ENCODE results near the gene MROH2A.

DNA sequence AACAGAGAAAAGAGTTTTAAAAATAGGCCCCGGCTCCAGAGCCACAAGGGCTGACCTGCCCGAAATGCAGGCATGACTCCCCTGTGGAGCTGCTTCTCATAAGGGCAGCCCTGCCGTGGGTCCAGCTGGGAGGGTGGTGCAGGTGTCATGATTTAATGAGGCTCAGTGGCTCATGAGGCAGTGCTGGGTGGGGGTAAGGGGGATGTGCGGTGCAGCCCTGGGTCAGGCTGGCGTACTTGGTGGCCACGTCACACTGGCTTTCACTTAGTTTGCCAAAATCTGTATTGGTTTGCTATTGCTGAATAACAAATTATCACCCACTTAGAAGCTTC lies 42.6 kb downstream of the MROH2A start:
- TF ChIP-seq, protein P1, sequence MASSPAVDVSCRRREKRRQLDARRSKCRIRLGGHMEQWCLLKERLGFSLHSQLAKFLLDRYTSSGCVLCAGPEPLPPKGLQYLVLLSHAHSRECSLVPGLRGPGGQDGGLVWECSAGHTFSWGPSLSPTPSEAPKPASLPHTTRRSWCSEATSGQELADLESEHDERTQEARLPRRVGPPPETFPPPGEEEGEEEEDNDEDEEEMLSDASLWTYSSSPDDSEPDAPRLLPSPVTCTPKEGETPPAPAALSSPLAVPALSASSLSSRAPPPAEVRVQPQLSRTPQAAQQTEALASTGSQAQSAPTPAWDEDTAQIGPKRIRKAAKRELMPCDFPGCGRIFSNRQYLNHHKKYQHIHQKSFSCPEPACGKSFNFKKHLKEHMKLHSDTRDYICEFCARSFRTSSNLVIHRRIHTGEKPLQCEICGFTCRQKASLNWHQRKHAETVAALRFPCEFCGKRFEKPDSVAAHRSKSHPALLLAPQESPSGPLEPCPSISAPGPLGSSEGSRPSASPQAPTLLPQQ (tag by site-specific recombination; IDR thresholded peaks at IDR 0.05): no peak
- no peak for TF ChIP-seq ZNF561 (tag by site-specific recombination; IDR thresholded peaks at IDR 0.05; ENCODE audit: borderline replicate concordance)
- TF ChIP-seq, protein P2, sequence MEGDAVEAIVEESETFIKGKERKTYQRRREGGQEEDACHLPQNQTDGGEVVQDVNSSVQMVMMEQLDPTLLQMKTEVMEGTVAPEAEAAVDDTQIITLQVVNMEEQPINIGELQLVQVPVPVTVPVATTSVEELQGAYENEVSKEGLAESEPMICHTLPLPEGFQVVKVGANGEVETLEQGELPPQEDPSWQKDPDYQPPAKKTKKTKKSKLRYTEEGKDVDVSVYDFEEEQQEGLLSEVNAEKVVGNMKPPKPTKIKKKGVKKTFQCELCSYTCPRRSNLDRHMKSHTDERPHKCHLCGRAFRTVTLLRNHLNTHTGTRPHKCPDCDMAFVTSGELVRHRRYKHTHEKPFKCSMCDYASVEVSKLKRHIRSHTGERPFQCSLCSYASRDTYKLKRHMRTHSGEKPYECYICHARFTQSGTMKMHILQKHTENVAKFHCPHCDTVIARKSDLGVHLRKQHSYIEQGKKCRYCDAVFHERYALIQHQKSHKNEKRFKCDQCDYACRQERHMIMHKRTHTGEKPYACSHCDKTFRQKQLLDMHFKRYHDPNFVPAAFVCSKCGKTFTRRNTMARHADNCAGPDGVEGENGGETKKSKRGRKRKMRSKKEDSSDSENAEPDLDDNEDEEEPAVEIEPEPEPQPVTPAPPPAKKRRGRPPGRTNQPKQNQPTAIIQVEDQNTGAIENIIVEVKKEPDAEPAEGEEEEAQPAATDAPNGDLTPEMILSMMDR (tag by site-specific recombination; IDR thresholded peaks at IDR 0.05): no peak
- no peak for TF ChIP-seq ZNF138 (tag by site-specific recombination; IDR thresholded peaks at IDR 0.05; ENCODE audit: borderline replicate concordance)
- TF ChIP-seq HOXA7 (CRISPR knock-in tag; IDR thresholded peaks at IDR 0.05; ENCODE audit: borderline replicate concordance): no peak
- TF ChIP-seq ZNF19 (tag by site-specific recombination; IDR thresholded peaks at IDR 0.05; ENCODE audit: low read depth): no peak
- no peak for TF ChIP-seq ZNF76 (tag by site-specific recombination; IDR thresholded peaks at IDR 0.05; ENCODE audit: borderline replicate concordance, low read depth)
- TF ChIP-seq OVOL3 (tag by site-specific recombination; IDR thresholded peaks at IDR 0.05): no peak
- no peak for TF ChIP-seq ZBTB20 (tag by site-specific recombination; IDR thresholded peaks at IDR 0.05)
- no peak for TF ChIP-seq ZNF654 (tag by site-specific recombination; IDR thresholded peaks at IDR 0.05; ENCODE audit: low read depth)
- TF ChIP-seq, protein P3, sequence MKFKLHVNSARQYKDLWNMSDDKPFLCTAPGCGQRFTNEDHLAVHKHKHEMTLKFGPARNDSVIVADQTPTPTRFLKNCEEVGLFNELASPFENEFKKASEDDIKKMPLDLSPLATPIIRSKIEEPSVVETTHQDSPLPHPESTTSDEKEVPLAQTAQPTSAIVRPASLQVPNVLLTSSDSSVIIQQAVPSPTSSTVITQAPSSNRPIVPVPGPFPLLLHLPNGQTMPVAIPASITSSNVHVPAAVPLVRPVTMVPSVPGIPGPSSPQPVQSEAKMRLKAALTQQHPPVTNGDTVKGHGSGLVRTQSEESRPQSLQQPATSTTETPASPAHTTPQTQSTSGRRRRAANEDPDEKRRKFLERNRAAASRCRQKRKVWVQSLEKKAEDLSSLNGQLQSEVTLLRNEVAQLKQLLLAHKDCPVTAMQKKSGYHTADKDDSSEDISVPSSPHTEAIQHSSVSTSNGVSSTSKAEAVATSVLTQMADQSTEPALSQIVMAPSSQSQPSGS (tag by site-specific recombination; IDR thresholded peaks at IDR 0.05; ENCODE audit: low read depth): no peak
- TF ChIP-seq SETDB1 (IDR thresholded peaks at IDR 0.05; ENCODE audit: insufficient read length, low read length): no peak

All from HEK293 (cell line).